ENCODE measurements around the gene CEP57L1. TPM values are rescaled to one million over a fixed set of nuclear protein-coding genes. Genes with fewer than 3 reads are reported as not detected.

CEP57L1 gene
- total RNA-seq, 1 donor from 2014 or later: 6.2 TPM

DNA sequence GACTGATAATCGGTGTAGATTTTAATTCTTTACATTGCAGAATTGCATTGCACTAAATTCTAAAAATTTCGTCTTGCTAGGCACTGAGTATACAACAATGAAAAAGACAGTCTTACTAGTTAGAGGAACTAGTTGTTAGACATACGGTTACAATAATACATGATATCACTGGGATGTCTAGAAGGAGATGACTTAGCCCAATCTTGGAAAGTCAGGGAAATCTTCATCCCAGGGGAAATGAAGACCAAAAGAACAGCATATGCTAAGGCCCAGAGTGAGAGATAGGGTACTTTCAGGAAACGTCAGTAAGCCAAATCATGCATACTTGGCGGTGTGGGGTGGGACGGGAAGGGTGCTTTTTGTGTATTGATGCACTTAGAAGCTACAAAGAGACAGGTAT, 901 bp downstream of the CEP57L1 start:
- H3K36me3 ChIP-seq: peaks cover 12% of the 10 kb centered on the region
- H3K27me3 ChIP-seq (ENCODE audit: low read depth): no peaks in the 10 kb centered on the region
- H3K27ac ChIP-seq (replicated peaks): peak overlapping the region; percentile 99
- H3K9me3 ChIP-seq (replicated peaks): no peaks in the 10 kb centered on the region
- H3K4me3 ChIP-seq: peak overlapping the region; percentile 74
- no peak for DNase-seq
- intact Hi-C loops (cut with micrococcal nuclease): no loop called here
- peaks cover 44% of the 10 kb centered on the region for H3K4me1 ChIP-seq
- TF ChIP-seq, protein P1, sequence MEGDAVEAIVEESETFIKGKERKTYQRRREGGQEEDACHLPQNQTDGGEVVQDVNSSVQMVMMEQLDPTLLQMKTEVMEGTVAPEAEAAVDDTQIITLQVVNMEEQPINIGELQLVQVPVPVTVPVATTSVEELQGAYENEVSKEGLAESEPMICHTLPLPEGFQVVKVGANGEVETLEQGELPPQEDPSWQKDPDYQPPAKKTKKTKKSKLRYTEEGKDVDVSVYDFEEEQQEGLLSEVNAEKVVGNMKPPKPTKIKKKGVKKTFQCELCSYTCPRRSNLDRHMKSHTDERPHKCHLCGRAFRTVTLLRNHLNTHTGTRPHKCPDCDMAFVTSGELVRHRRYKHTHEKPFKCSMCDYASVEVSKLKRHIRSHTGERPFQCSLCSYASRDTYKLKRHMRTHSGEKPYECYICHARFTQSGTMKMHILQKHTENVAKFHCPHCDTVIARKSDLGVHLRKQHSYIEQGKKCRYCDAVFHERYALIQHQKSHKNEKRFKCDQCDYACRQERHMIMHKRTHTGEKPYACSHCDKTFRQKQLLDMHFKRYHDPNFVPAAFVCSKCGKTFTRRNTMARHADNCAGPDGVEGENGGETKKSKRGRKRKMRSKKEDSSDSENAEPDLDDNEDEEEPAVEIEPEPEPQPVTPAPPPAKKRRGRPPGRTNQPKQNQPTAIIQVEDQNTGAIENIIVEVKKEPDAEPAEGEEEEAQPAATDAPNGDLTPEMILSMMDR (IDR thresholded peaks at IDR 0.05; ENCODE audit: borderline replicate concordance): no peak

DNA sequence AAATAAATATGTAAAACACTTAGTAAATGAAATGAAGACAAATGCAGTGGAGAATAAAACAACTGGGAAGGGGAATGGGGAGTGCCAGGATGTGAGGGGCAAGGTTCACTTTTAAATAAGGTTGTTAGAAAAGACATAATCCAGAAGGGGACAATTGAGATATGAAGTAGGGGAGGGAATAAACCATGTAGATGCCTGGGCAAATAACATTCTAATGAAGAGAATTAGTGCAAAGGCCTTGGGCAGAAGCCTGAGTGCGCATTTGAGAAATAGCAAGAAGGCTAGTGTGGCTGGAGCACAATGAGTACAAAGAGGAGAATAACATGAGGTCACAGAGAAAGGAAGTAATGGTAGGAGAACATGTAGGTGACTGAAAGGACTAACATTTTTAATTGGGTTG, 2.4 kb downstream of the CEP57L1 start:
- TF ChIP-seq, protein P1 (IDR thresholded peaks at IDR 0.05; ENCODE audit: borderline replicate concordance): no peak
- intact Hi-C loops (cut with micrococcal nuclease): no loop called here

DNA sequence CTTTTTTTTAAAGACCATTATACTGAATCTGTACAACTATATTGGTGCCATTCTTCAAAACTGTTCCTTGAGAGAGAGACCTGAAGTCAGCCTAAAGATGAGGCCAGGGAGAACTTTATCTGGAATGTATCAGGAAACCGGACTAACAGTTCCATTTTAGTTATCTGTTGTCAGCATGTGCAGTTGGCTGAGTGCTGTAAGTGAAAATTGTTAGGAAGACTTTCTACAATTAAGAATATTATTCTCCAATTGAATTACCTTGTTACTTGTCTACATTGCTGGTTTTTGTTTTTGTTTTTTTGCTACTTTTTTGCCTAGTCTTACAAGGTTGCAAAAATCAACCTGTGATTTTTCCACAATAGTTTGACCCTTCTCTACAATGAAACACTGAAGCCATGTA, 7.5 kb downstream of the CEP57L1 start:
- Histone ChIP-seq H3K36me3 (peaks cover 16% of the 10 kb centered on the region), H3K27ac (replicated peaks) (no peak overlapping the region), H3K4me3 (no peak overlapping the region), H3K4me1 (no peaks in the 10 kb centered on the region), H3K27me3 (ENCODE audit: low read depth) (no peaks in the 10 kb centered on the region), H3K9me3 (replicated peaks) (no peaks in the 10 kb centered on the region)
- DNase-seq: no peak
- intact Hi-C loops (cut with micrococcal nuclease): loop anchor here (10.0 kb wide), 1 partner anchor 282 kb away; the partner anchor contains the start of gene CD164
- TF ChIP-seq, protein P1 (IDR thresholded peaks at IDR 0.05; ENCODE audit: borderline replicate concordance): no peak

More for the DNA sequence above, 2.4 kb downstream of the CEP57L1 start:
- Histone ChIP-seq H3K36me3 (peaks cover 12% of the 10 kb centered on the region), H3K4me3 (no peak overlapping the region), H3K27me3 (ENCODE audit: low read depth) (no peaks in the 10 kb centered on the region), H3K9me3 (replicated peaks) (no peaks in the 10 kb centered on the region), H3K4me1 (peaks cover 30% of the 10 kb centered on the region), H3K27ac (replicated peaks) (no peak overlapping the region)
- DNase-seq: no peak

DNA sequence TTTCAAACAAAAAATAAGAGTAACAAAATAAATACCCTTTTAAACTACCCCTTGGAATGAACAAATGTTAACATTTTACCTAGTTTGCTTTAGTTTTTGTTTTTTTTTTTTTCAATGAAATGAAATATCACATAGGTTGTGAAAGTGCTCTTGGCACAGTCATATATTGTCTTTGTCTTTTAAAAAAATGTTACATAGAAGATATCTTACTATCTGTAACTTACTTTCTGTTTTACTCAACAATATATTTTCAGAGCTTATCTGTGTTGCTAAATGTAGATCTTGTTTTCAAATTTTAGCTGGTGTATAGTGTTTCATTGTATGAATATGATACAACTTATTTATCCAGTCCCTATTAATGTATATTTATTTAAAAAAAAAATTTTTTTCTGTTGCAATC, 8.6 kb downstream of the CEP57L1 start:
- no peak overlapping the region for H3K27ac ChIP-seq (replicated peaks)
- H3K9me3 ChIP-seq (replicated peaks): no peaks in the 10 kb centered on the region
- no peak overlapping the region for H3K4me3 ChIP-seq
- DNase-seq: no peak
- H3K4me1 ChIP-seq: no peaks in the 10 kb centered on the region
- H3K27me3 ChIP-seq (ENCODE audit: low read depth): no peaks in the 10 kb centered on the region
- TF ChIP-seq, protein P1 (IDR thresholded peaks at IDR 0.05; ENCODE audit: borderline replicate concordance): no peak
- intact Hi-C loops (cut with micrococcal nuclease): loop anchor here (10.0 kb wide), 1 partner anchor 281 kb away; the partner anchor contains the start of gene CD164
- peaks cover 24% of the 10 kb centered on the region for H3K36me3 ChIP-seq

DNA sequence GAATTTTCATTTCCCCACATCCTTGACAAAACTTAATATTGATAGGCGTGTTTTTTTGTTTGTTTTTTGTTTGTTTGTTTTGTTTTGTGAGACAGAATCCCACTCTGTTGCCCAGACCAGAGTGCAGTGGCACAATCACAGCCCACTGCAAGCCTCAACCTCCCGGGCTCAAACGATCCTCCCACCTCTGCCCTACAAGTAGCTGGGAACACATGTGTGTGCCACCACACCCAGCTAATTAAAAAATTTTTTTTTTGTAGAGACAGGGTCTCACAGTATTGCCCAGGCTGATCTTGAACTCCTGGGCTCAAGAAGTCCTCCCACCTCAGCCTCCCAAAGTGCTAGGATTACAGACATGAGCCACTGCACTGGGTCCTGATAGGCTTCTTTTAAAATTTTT, 9.2 kb downstream of the CEP57L1 start:
- TF ChIP-seq, protein P1 (IDR thresholded peaks at IDR 0.05; ENCODE audit: borderline replicate concordance): no peak
- no peak overlapping the region for H3K27ac ChIP-seq (replicated peaks)
- H3K27me3 ChIP-seq (ENCODE audit: low read depth): no peaks in the 10 kb centered on the region
- no peaks in the 10 kb centered on the region for H3K9me3 ChIP-seq (replicated peaks)
- intact Hi-C loops (cut with micrococcal nuclease): loop anchor here (10.0 kb wide), 1 partner anchor 280 kb away; the partner anchor contains the start of gene CD164
- no peak for DNase-seq
- no peaks in the 10 kb centered on the region for H3K4me1 ChIP-seq
- H3K36me3 ChIP-seq: peaks cover 24% of the 10 kb centered on the region
- no peak overlapping the region for H3K4me3 ChIP-seq

All from left ventricle myocardium inferior (tissue), 1 donor.